Omental fat pad (tissue), 4 donors: ENCODE measurements around the gene MAP3K10. TPM values are rescaled to one million over a fixed set of nuclear protein-coding genes. Genes with fewer than 3 reads are reported as not detected.

Experiments used
- ATAC-seq: fragments of 150-250 bp; one replicate; pipeline ENCODE4 v1.9.1; 2016; ENCODE audit warnings: mild to moderate bottlenecking, moderate library complexity; ENCODE audit not compliant: low FRiP score
- DNase-seq: peaks from one replicate; pipeline ENCODE4 v3.0.0-alpha.2; 2019; ENCODE audit warnings: low spot score
- CTCF ChIP-seq, 3 donors: fragments of 450-650 bp; IDR thresholded peaks; one replicate each; pipeline ENCODE4 v1.5.1; 2016 to 2017; ENCODE audit warnings: antibody characterized with exemption in 3 of 3, mild to moderate bottlenecking in 3 of 3, moderate library complexity in 2 of 3
- total RNA-seq, 4 donors: library from RNA; depleted of rRNA; stranded (reverse); fragments of >200 nt; gene quantifications; one replicate each; pipeline ENCODE4 v1.1.0, GENCODE V29; 2016

Gene MAP3K10
- total RNA-seq, 4 donors from 2014 or later = 5.9 to 9.7 (median 7.6) TPM

GRCh38 chr19:40224342-40225150 lies 33.3 kb downstream of the MAP3K10 start:
- TF ChIP-seq CTCF (IDR thresholded peaks at IDR 0.05) = no peak
- ATAC-seq (no peak), DNase-seq (no peak)

DNA sequence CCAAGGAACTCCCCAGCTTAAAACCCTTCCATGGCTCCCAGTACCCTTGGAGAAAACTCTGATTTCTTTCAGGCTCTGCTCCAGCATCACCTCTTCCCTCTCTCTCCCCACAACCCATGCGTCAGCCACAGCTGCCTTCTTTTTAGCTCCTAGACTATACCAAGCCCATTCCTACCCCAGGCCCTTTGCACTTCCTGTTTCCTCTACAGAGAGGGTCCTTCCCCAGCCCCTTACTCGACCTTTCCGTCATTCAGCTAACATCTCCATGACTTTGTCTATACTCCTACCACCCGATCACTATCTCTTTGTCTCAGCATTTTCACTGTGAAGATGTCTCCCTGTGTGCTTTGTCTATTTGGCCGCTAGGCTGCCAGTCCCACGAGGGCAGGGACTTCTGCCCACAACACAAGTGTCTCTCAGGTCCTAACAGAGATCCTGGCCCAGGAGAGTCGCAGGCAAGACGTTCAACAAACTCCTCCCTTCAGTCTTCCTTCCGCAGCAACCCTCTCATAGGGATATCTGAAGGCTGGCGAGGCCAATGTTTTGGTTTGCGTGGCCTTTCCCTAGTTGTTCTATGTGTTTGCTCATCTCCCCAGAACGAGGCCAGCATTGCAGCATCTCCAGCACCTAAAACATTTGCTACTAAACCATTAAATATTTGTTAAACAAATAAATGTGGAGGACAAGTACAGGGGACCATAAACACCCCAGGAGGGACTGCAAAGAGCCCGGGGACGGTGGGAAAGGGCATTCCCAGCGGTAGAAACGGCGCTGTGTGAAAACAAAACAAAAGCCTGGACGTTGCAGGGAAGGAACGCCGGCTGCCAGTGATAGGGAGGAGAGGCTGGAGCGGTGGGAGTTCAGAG lies 34.4 kb downstream of the MAP3K10 start:
- DNase-seq (no peak), ATAC-seq (no peak)
- TF ChIP-seq CTCF (IDR thresholded peaks at IDR 0.05) = no peak

GRCh38 chr19:40228346-40228745 lies 37.1 kb downstream of the MAP3K10 start:
- ATAC-seq = no peak
- no peak for TF ChIP-seq CTCF (IDR thresholded peaks at IDR 0.05)
- no peak for DNase-seq

DNA sequence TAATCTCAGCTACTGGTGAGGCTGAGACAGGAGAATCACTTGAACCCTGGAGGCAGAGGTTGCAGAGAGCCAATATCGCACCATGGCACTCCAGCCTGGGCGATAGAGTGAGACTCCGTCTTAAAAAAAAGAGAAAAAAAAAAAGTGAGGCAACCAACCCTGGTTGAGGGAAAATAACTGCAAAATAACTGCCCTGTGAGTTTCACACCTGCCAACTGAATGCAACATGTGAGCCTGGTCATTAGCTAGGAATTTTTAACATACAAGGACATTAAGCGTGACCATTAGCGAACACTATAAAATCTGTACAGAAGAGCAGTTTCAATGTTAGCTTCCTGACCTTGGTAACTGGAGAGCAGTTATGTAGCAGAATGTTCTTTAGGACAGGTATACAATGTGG lies 37.6 kb downstream of the MAP3K10 start:
- DNase-seq = no peak
- TF ChIP-seq CTCF (IDR thresholded peaks at IDR 0.05) = no peak
- ATAC-seq = no peak

- DNase-seq = no peak
- TF ChIP-seq CTCF (IDR thresholded peaks at IDR 0.05) = no peak
- no peak for ATAC-seq
These were observed 38.3 kb downstream of the MAP3K10 start for GRCh38 chr19:40229484-40229883.

GRCh38 chr19:40229926-40230417 lies 38.7 kb downstream of the MAP3K10 start:
- no peak for ATAC-seq
- no peak for TF ChIP-seq CTCF (IDR thresholded peaks at IDR 0.05)

More at GRCh38 chr19:40229926-40230417, 38.7 kb downstream of the MAP3K10 start:
- no peak for DNase-seq
